H9 (cell line): ENCODE measurements around the gene TH. TPM values are rescaled to one million over a fixed set of nuclear protein-coding genes. Genes with fewer than 3 reads are reported as not detected.

Source experiments
- DNase-seq: peaks from one replicate; pipeline ENCODE4 v3.0.0-alpha.2; 2017
- H2AFZ ChIP-seq: one replicate; pipeline ENCODE4 v1.6.1; 2013; ENCODE audit warnings: mild to moderate bottlenecking, low read length, control low read depth, moderate library complexity
- H2AK5ac ChIP-seq: 2 replicates; pipeline ENCODE4 v1.6.1; 2013; ENCODE audit warnings: low read length, control low read depth, mixed read lengths; ENCODE audit not compliant: insufficient read length
- H2BK120ac ChIP-seq: one replicate; pipeline ENCODE4 v1.6.1; 2013; ENCODE audit warnings: low read depth, mild to moderate bottlenecking, low read length, control low read depth, inconsistent platforms; ENCODE audit not compliant: poor library complexity, severe bottlenecking
- H2BK12ac ChIP-seq: 2 replicates; pipeline ENCODE4 v1.6.1; 2013; ENCODE audit warnings: low read length, control low read depth, mixed read lengths, low read depth; ENCODE audit not compliant: insufficient read length
- H2BK15ac ChIP-seq: 2 replicates; pipeline ENCODE4 v1.6.1; 2013; ENCODE audit warnings: low read depth, low read length, control low read depth
- H2BK20ac ChIP-seq: one replicate; pipeline ENCODE4 v1.6.1; 2013; ENCODE audit warnings: low read depth, mild to moderate bottlenecking, low read length, control low read depth, inconsistent platforms; ENCODE audit not compliant: poor library complexity, severe bottlenecking
- H2BK5ac ChIP-seq: 2 replicates; pipeline ENCODE4 v1.6.1; 2013; ENCODE audit warnings: low read length, control low read depth, mixed read lengths; ENCODE audit not compliant: insufficient read length
- H3K14ac ChIP-seq: 2 replicates; pipeline ENCODE4 v1.6.1; 2013; ENCODE audit warnings: low read length, control low read depth; ENCODE audit not compliant: insufficient read depth
- H3K18ac ChIP-seq: 2 replicates; pipeline ENCODE4 v1.6.1; 2013; ENCODE audit warnings: low read depth, mild to moderate bottlenecking, mixed read lengths, low read length, control low read depth; ENCODE audit not compliant: insufficient read length
- H3K23ac ChIP-seq: 2 replicates; pipeline ENCODE4 v1.6.1; 2013; ENCODE audit warnings: low read length, control low read depth, mixed read lengths, low read depth; ENCODE audit not compliant: insufficient read length
- H3K23me2 ChIP-seq: 2 replicates; pipeline ENCODE4 v1.6.1; 2013; ENCODE audit warnings: low read depth, mild to moderate bottlenecking, mixed read lengths, low read length, control low read depth; ENCODE audit not compliant: insufficient read length, poor library complexity, severe bottlenecking
- H3K27ac ChIP-seq: 2 replicates; pipeline ENCODE4 v1.5.1; 2013; ENCODE audit warnings: low read length, control low read depth, mixed read lengths, low read depth; ENCODE audit not compliant: insufficient read length
- H3K27me3 ChIP-seq: 2 replicates; pipeline ENCODE4 v1.6.1; 2013; ENCODE audit warnings: low read length, control low read depth, inconsistent platforms; ENCODE audit not compliant: insufficient read depth
- H3K4ac ChIP-seq: 2 replicates; pipeline ENCODE4 v1.6.1; 2013; ENCODE audit warnings: low read depth, mild to moderate bottlenecking, control low read depth, inconsistent platforms, low read length, moderate library complexity
- H3K4me1 ChIP-seq: 2 replicates; pipeline ENCODE4 v1.6.1; 2013; ENCODE audit warnings: low read length, control low read depth, inconsistent platforms; ENCODE audit not compliant: insufficient read depth
- H3K4me2 ChIP-seq: 2 replicates; pipeline ENCODE4 v1.6.1; 2013; ENCODE audit warnings: low read length, control low read depth, mixed read lengths; ENCODE audit not compliant: insufficient read length, insufficient read depth
- H3K56ac ChIP-seq: 2 replicates; pipeline ENCODE4 v1.6.1; 2013; ENCODE audit warnings: low read depth, mild to moderate bottlenecking, mixed read lengths, low read length, control low read depth; ENCODE audit not compliant: insufficient read length
- H3K79me1 ChIP-seq: 2 replicates; pipeline ENCODE4 v1.6.1; 2013; ENCODE audit warnings: low read depth, mild to moderate bottlenecking, moderate library complexity, low read length, control low read depth, inconsistent platforms; ENCODE audit not compliant: insufficient read depth, poor library complexity, severe bottlenecking
- H3K79me2 ChIP-seq: 2 replicates; pipeline ENCODE4 v1.6.1; 2013; ENCODE audit warnings: low read length, control low read depth, inconsistent platforms; ENCODE audit not compliant: insufficient read depth
- H3K9ac ChIP-seq: 2 replicates; pipeline ENCODE4 v1.6.1; 2013; ENCODE audit warnings: low read length, control low read depth, mixed read lengths; ENCODE audit not compliant: insufficient read length; ENCODE audit errors: extremely low read depth
- H3K9me3 ChIP-seq: one replicate; pipeline ENCODE4 v1.6.1; 2013; ENCODE audit warnings: low read depth, low read length, inconsistent platforms; ENCODE audit not compliant: control insufficient read depth
- H3T11ph ChIP-seq: one replicate; pipeline ENCODE4 v1.6.1; 2013; ENCODE audit warnings: mild to moderate bottlenecking, low read length, control low read depth, inconsistent platforms
- H4K20me1 ChIP-seq: one replicate; pipeline ENCODE4 v1.6.1; 2013; ENCODE audit not compliant: control insufficient read depth, insufficient read length, insufficient read depth
- H4K5ac ChIP-seq: 2 replicates; pipeline ENCODE4 v1.6.1; 2013; ENCODE audit warnings: low read depth, mild to moderate bottlenecking, mixed read lengths, low read length, control low read depth; ENCODE audit not compliant: insufficient read length
- H4K8ac ChIP-seq: replicated peaks from 2 replicates; pipeline ENCODE4 v1.6.1; 2013; ENCODE audit warnings: low read length, control low read depth, mixed read lengths, low read depth; ENCODE audit not compliant: insufficient read length
- H4K91ac ChIP-seq: 2 replicates; pipeline ENCODE4 v1.6.1; 2013; ENCODE audit warnings: low read depth, mild to moderate bottlenecking, moderate library complexity, mixed read lengths, low read length, control low read depth; ENCODE audit not compliant: insufficient read length
- H3K27ac Mint-ChIP-seq, 3 experiments: 2 replicates in 2 of 3; 3 replicates in 1 of 3; pipeline ENCODE4 v1.8.0; 2020 to 2021; ENCODE audit warnings: mixed read lengths in 3 of 3, mild to moderate bottlenecking in 1 of 3, moderate library complexity in 1 of 3
- H3K27me3 Mint-ChIP-seq: 2 replicates; pipeline ENCODE4 v1.8.0; 2021; ENCODE audit warnings: low read depth, mild to moderate bottlenecking, moderate library complexity, mixed read lengths
- H3K36me3 Mint-ChIP-seq, 3 experiments: 2 replicates in 2 of 3; 3 replicates in 1 of 3; pipeline ENCODE4 v1.8.0; 2020 to 2021; ENCODE audit warnings: low read depth in 3 of 3, mixed read lengths in 3 of 3; ENCODE audit not compliant: insufficient read depth in 1 of 3
- H3K4me1 Mint-ChIP-seq, 2 experiments: 2 replicates each; pipeline ENCODE4 v1.8.0; 2020; ENCODE audit warnings: mixed read lengths in 2 of 2
- H3K4me3 Mint-ChIP-seq, 2 experiments: 2 replicates in 1 of 2; 3 replicates in 1 of 2; pipeline ENCODE4 v1.8.0; 2020 to 2021; ENCODE audit warnings: mild to moderate bottlenecking in 2 of 2, mixed read lengths in 2 of 2, moderate library complexity in 1 of 2
- H3K9me3 Mint-ChIP-seq, 2 experiments: 2 replicates in 1 of 2; 3 replicates in 1 of 2; pipeline ENCODE4 v1.8.0; 2020; ENCODE audit warnings: mild to moderate bottlenecking in 2 of 2, mixed read lengths in 2 of 2, moderate library complexity in 1 of 2
- WGBS: extraction: QIAGEN DNeasy Blood & Tissue Kit; methylation state at CpG from one replicate; pipeline ENCODE4 v1.1.7; 2013; ENCODE audit warnings: missing lambda C conversion rate, low lambda C conversion rate, mixed read lengths; ENCODE audit not compliant: insufficient read length; ENCODE audit errors: extremely low coverage; 5-methylcytosine and 5-hydroxymethylcytosine counted together
- total RNA-seq: library from RNA; stranded (reverse); gene quantifications from 2 replicates; pipeline ENCODE4 v1.2.1, GENCODE V29; 2021
- TF ChIP-seq, protein P1 (sequence below): fragments of 200-600 bp; sonication (generic); conservative IDR thresholded peaks from 3 replicates; pipeline ENCODE4 v1.8.0; 2021; ENCODE audit warnings: antibody characterized with exemption, mild to moderate bottlenecking

TH gene
- total RNA-seq, 1 experiment from 2014 or later = not detected

- Histone ChIP-seq H3K23me2 (no peaks in the 10 kb centered on the region), H2AFZ (no peak overlapping the region), H3T11ph (no peak overlapping the region), H4K8ac (no peak overlapping the region), H3K9ac (no peak overlapping the region), H3K23ac (no peak overlapping the region), H4K91ac (no peak overlapping the region), H3K4me2 (no peak overlapping the region), H2BK12ac (no peak overlapping the region), H2BK120ac (no peak overlapping the region), H3K18ac (no peak overlapping the region), H3K79me2 (no peaks in the 10 kb centered on the region), H4K20me1 (no peaks in the 10 kb centered on the region), H2AK5ac (no peak overlapping the region), H3K27me3 (no peaks in the 10 kb centered on the region; the same call in 1 of the 2 replicates), H3K4ac (no peak overlapping the region), H2BK20ac (no peak overlapping the region), H2BK15ac (no peak overlapping the region), H4K5ac (no peak overlapping the region), H3K4me1 (peaks cover 3% of the 10 kb centered on the region; the same call in 1 of the 2 replicates), H3K27ac (no peak overlapping the region), H3K14ac (no peak overlapping the region; the same call in 1 of the 2 replicates), H2BK5ac (no peak overlapping the region), H3K9me3 (no peaks in the 10 kb centered on the region), H3K56ac (no peak overlapping the region), H3K79me1 (no peaks in the 10 kb centered on the region)
- DNase-seq = peak; percentile 21
- H3K36me3 Mint-ChIP-seq = no peaks in the 10 kb centered on the region
- H3K9me3 Mint-ChIP-seq = no peaks in the 10 kb centered on the region
- H3K27me3 Mint-ChIP-seq = peaks cover 57% of the 10 kb centered on the region
- no peak overlapping the region for H3K27ac Mint-ChIP-seq
- H3K4me1 Mint-ChIP-seq = peaks cover 14 to 15% of the 10 kb centered on the region in 2 experiments
- WGBS = no CpG with 5 or more reads among the region's 16 CpGs
- no peak overlapping the region for H3K4me3 Mint-ChIP-seq
- TF ChIP-seq, protein P1, sequence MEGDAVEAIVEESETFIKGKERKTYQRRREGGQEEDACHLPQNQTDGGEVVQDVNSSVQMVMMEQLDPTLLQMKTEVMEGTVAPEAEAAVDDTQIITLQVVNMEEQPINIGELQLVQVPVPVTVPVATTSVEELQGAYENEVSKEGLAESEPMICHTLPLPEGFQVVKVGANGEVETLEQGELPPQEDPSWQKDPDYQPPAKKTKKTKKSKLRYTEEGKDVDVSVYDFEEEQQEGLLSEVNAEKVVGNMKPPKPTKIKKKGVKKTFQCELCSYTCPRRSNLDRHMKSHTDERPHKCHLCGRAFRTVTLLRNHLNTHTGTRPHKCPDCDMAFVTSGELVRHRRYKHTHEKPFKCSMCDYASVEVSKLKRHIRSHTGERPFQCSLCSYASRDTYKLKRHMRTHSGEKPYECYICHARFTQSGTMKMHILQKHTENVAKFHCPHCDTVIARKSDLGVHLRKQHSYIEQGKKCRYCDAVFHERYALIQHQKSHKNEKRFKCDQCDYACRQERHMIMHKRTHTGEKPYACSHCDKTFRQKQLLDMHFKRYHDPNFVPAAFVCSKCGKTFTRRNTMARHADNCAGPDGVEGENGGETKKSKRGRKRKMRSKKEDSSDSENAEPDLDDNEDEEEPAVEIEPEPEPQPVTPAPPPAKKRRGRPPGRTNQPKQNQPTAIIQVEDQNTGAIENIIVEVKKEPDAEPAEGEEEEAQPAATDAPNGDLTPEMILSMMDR = no peak
These were observed 38.9 kb upstream of the TH start for GRCh38 chr11:2210366-2211112.
